ENCODE data around the gene HOXD11. TPM values are rescaled to one million over a fixed set of nuclear protein-coding genes. Genes with fewer than 3 reads are reported as not detected.

The HOXD11 gene
- total and polyA plus RNA-seq, 2 experiments from 2014 or later: not detected

DNA sequence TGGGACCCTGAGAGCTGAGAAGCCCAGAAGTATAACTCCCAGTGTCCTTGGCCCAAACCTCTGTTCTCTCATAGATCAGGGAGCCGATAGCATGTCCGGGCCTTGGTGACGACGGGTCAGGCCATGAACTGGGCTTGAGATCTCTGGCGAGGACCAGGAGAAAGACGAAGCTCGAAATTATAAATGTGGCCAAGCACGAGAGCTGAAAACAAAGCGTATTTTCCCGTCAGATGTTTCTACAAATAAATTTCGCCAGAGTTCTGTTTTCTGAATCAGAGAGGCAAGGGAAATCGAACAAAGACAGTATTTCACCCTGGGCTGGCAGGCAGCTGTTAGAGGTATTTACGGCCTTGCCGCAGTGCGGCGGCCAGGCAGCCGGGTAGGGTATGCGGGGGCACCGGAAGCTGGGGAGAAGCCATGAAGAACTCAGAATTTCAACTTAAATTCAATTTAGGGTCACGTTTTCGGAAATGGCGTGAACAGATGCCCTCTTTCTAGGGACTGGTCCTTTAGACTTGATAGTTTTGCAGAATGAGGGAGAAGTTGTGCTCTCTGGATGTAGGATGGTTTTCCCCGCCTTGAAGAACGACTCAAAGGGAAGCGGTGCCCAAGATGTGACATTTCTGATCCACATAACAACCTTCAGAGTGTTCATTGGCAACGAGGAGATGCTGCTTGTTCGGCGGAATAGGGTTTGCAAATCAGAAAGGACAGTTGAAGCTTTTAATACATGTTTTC lies 32.0 kb downstream of the HOXD11 start:
- Histone ChIP-seq H3K36me3 (no peaks in the 10 kb centered on the region), H3K4me3 (no peak overlapping the region), H3K4me1 (ENCODE audit: low read depth) (no peaks in the 10 kb centered on the region), H3K9me3 (ENCODE audit: low read depth) (no peaks in the 10 kb centered on the region), H3K27me3 (peaks cover 100% of the 10 kb centered on the region), H3K27ac (no peak overlapping the region)
- DNase-seq (ENCODE audit: low read depth in 1 of 2, low spot score in 1 of 2): no peak
- no peak for TF ChIP-seq CTCF (IDR thresholded peaks at IDR 0.05; ENCODE audit: low read depth, low read length)

GRCh38 chr2:176139661-176140512 lies 32.8 kb downstream of the HOXD11 start:
- H3K27me3 ChIP-seq: peaks cover 100% of the 10 kb centered on the region

GRCh38 chr2:176140513-176141317 lies 33.6 kb downstream of the HOXD11 start:
- Histone ChIP-seq H3K4me3 (peak overlapping the region; percentile 47), H3K9me3 (ENCODE audit: low read depth) (no peaks in the 10 kb centered on the region), H3K4me1 (ENCODE audit: low read depth) (no peaks in the 10 kb centered on the region), H3K27ac (no peak overlapping the region), H3K27me3 (peaks cover 100% of the 10 kb centered on the region), H3K36me3 (no peaks in the 10 kb centered on the region)
- peak; percentile 79 for TF ChIP-seq CTCF (IDR thresholded peaks at IDR 0.05; ENCODE audit: low read depth, low read length)
- DNase-seq (ENCODE audit: low read depth in 1 of 2, low spot score in 1 of 2): peak; percentile 78 to 83

More at GRCh38 chr2:176139661-176140512, 32.8 kb downstream of the HOXD11 start:
- Histone ChIP-seq H3K4me1 (ENCODE audit: low read depth) (no peaks in the 10 kb centered on the region), H3K9me3 (ENCODE audit: low read depth) (no peaks in the 10 kb centered on the region), H3K36me3 (no peaks in the 10 kb centered on the region), H3K27ac (no peak overlapping the region), H3K4me3 (peak overlapping the region; percentile 47)
- DNase-seq (ENCODE audit: low read depth in 1 of 2, low spot score in 1 of 2): peak in 1 of 2 donors; percentile 28
- TF ChIP-seq CTCF (IDR thresholded peaks at IDR 0.05; ENCODE audit: low read depth, low read length): no peak

GRCh38 chr2:176142281-176142680 lies 35.2 kb downstream of the HOXD11 start:
- TF ChIP-seq CTCF (IDR thresholded peaks at IDR 0.05; ENCODE audit: low read depth, low read length): no peak
- no peak for DNase-seq (ENCODE audit: low read depth in 1 of 2, low spot score in 1 of 2)
- peaks cover 100% of the 10 kb centered on the region for H3K27me3 ChIP-seq
- no peaks in the 10 kb centered on the region for H3K36me3 ChIP-seq
- H3K4me3 ChIP-seq: no peak overlapping the region
- no peaks in the 10 kb centered on the region for H3K9me3 ChIP-seq (ENCODE audit: low read depth)
- no peak overlapping the region for H3K27ac ChIP-seq
- H3K4me1 ChIP-seq (ENCODE audit: low read depth): no peaks in the 10 kb centered on the region

All from cardiac muscle cell (in vitro differentiated cells and primary cell).